ENCODE data around the gene ENTPD2.

DNA sequence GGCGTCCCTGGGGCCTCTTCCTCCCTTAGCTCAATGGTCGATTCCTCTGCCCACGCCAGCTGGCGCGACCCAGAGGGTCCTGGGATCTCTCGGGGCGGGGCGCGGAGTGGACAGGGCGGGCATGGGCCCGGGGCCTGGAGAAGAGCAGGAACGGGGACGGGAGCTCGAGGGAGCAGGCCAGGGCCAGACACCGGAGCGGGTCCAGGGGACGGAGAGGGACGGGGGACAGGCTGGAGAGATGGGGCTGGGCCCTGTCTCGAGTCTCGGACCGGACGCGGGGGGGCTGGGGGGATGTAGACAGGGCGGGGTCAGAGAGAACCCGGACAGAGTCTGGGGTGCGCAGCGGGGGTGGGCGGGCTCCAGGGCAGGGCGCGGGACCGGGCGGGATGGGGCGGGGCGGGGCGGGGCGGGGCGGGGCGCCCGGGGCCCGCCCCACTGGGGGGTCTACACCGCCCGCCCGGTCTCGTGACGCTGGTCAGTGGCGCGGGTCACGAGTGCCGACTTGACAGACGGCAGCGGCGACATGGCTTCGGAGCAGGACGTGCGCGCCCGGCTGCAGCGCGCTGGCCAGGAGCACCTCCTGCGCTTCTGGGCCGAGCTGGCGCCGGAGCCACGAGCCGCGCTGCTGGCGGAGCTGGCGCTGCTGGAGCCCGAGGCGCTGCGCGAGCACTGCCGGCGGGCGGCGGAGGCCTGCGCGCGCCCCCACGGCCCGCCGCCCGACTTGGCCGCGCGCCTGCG is 23.3 kb upstream of the ENTPD2 start, which contains the start of gene UAP1L1:
- no peak for TF ChIP-seq CTCF (IDR thresholded peaks at IDR 0.05)
- peak; percentile 27 to 38 for TF ChIP-seq POLR2A (IDR thresholded peaks at IDR 0.05)

Data from uterus (tissue), 2 donors.